HFFc6 (cell line): ENCODE results near the gene RGS7BP. TPM values are rescaled to one million over a fixed set of nuclear protein-coding genes. Genes with fewer than 3 reads are reported as not detected.

Experiments used
- DNase-seq: peaks from one replicate; pipeline ENCODE4 v3.0.0-alpha.2; 2018
- H3K27ac Mint-ChIP-seq: 2 replicates; pipeline ENCODE4 v1.8.0; 2020; ENCODE audit warnings: mild to moderate bottlenecking, mixed read lengths
- H3K27me3 Mint-ChIP-seq: 2 replicates; pipeline ENCODE4 v1.8.0; 2021; ENCODE audit warnings: mild to moderate bottlenecking, moderate library complexity, mixed read lengths; ENCODE audit not compliant: insufficient read depth
- H3K36me3 Mint-ChIP-seq: 2 replicates; pipeline ENCODE4 v1.8.0; 2021; ENCODE audit warnings: low read depth, mixed read lengths
- H3K4me1 Mint-ChIP-seq: 2 replicates; pipeline ENCODE4 v1.8.0; 2020; ENCODE audit warnings: low read depth, mixed read lengths
- H3K4me3 Mint-ChIP-seq: 2 replicates; pipeline ENCODE4 v1.8.0; 2020; ENCODE audit warnings: mild to moderate bottlenecking, moderate library complexity, mixed read lengths
- H3K9me3 Mint-ChIP-seq: 2 replicates; pipeline ENCODE4 v1.8.0; 2020; ENCODE audit warnings: mild to moderate bottlenecking, mixed read lengths
- CTCF ChIP-seq: fragments of 200-600 bp; sonication (generic); IDR thresholded peaks from 2 replicates; pipeline ENCODE4 v1.5.0; 2021; ENCODE audit warnings: antibody characterized with exemption, mild to moderate bottlenecking
- total RNA-seq, 6 experiments: library from RNA; stranded (reverse); fragmentation: NEBNext Ultra II Directional; extraction: Animal tissue kit (Norgen Biotek cat#: 25700); gene quantifications; 2 replicates in 1 of 6; 3 replicates in 5 of 6; pipeline ENCODE4 v1.2.3, GENCODE V29; 2021

The RGS7BP gene
- total RNA-seq, 6 experiments from 2014 or later = not detected

- H3K4me1 Mint-ChIP-seq = no peaks in the 10 kb centered on the region
- no peak for DNase-seq
- no peaks in the 10 kb centered on the region; the same call in 1 of the 2 replicates for H3K27me3 Mint-ChIP-seq
- TF ChIP-seq CTCF = no peak
- H3K9me3 Mint-ChIP-seq = peaks cover 32% of the 10 kb centered on the region
- no peak overlapping the region for H3K4me3 Mint-ChIP-seq
- no peaks in the 10 kb centered on the region for H3K36me3 Mint-ChIP-seq
- no peak overlapping the region for H3K27ac Mint-ChIP-seq
Observed at GRCh38 chr5:64487283-64487682, 18.5 kb upstream of the RGS7BP start.

GRCh38 chr5:64489857-64490256 is 16.0 kb upstream of the RGS7BP start:
- no peak for TF ChIP-seq CTCF
- H3K27ac Mint-ChIP-seq = no peak overlapping the region
- H3K9me3 Mint-ChIP-seq = peaks cover 21% of the 10 kb centered on the region
- H3K36me3 Mint-ChIP-seq = no peaks in the 10 kb centered on the region
- DNase-seq = no peak
- H3K27me3 Mint-ChIP-seq = no peaks in the 10 kb centered on the region; the same call in 1 of the 2 replicates
- no peaks in the 10 kb centered on the region for H3K4me1 Mint-ChIP-seq
- H3K4me3 Mint-ChIP-seq = no peak overlapping the region

DNA sequence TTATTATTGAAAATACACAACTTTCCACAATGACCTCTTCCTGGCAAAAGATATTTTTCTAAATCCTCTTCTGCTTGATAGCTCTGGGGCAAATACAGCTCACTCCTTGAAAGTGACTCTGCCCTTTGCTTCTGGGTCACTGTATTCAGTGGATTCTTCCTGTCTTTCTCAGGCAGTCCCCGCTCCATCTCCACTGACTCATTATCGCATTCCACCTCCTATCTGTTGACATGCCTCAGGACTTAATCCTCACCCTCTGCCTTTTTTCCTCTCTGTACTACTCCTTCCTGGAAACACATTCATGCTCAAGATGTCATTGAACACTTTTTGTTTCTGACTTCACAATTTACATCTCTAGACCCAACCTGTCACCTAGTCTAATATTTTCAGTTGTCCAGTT is 8.4 kb upstream of the RGS7BP start:
- H3K9me3 Mint-ChIP-seq = no peaks in the 10 kb centered on the region
- no peaks in the 10 kb centered on the region for H3K36me3 Mint-ChIP-seq
- no peak overlapping the region for H3K4me3 Mint-ChIP-seq
- H3K27ac Mint-ChIP-seq = no peak overlapping the region
- peaks cover 8% of the 10 kb centered on the region for H3K4me1 Mint-ChIP-seq
- DNase-seq = peak; percentile 29
- H3K27me3 Mint-ChIP-seq = no peaks in the 10 kb centered on the region
- no peak for TF ChIP-seq CTCF

DNA sequence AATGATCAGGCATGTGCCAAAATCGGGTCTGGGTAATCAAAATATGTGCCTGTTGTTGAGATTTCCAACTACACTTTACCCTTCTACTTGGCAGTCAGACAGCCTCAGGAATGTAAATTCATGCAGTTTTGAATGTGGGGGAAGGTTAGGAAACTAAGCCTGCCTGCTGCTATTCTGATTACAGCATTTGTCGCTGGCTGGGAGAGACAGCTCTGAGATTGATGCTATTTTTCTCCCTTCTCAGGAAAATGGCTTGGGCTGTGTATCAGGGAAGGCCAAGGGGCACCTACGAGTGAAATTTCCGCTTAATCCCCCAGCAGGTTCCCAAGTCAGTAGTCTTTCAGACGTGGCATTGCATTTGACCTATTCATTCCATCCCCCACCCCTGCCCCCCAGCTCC is 3.6 kb upstream of the RGS7BP start:
- TF ChIP-seq CTCF = no peak
- no peaks in the 10 kb centered on the region for H3K9me3 Mint-ChIP-seq
- H3K27ac Mint-ChIP-seq = no peak overlapping the region
- no peak for DNase-seq
- H3K4me1 Mint-ChIP-seq = peaks cover 6% of the 10 kb centered on the region
- no peak overlapping the region for H3K4me3 Mint-ChIP-seq
- no peaks in the 10 kb centered on the region for H3K36me3 Mint-ChIP-seq
- H3K27me3 Mint-ChIP-seq = peaks cover 9% of the 10 kb centered on the region

DNA sequence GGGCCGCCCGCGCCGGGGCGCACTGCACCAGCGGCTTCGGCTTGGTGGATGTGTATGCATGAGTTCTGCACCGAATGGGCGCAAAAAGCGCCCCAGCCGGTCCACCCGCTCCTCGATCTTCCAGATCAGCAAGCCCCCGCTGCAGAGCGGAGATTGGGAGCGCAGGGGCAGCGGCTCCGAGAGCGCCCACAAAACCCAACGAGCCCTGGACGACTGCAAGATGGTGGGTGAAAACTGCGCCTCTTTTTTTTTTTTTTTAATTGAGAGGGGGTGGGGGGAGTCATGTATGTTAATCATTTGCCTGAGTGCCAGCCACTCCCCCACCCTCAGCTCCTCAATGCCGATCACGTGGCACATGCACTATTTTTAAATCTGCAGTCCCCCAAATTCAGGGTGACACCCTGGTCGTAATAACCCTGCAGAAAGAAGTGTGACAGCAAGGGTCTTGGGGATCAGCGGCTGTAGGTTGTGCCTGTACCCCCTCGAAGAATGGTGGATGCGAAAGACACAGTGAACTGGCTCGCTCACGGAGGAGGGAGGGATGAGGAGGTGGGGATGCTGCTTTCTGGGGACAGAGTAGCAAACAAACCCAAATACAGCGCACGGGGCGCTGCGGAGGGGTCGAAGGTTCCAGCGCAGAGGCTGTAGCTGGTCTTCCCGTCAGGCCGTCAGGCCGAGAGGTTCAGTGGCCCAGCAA is 900 bp downstream of the RGS7BP start:
- Mint-ChIP-seq H3K4me3 (no peak overlapping the region), H3K9me3 (no peaks in the 10 kb centered on the region), H3K27ac (no peak overlapping the region), H3K36me3 (no peaks in the 10 kb centered on the region), H3K27me3 (peaks cover 17% of the 10 kb centered on the region), H3K4me1 (no peaks in the 10 kb centered on the region)
- no peak for DNase-seq
- no peak for TF ChIP-seq CTCF
